HEK293 (cell line): ENCODE measurements around the gene BRPF1.

Experiments
- IKZF3 ChIP-seq: fragments of 450-650 bp; IDR thresholded peaks from 2 replicates; pipeline ENCODE4 v1.5.0; 2018; ENCODE audit warnings: missing biosample characterization, mild to moderate bottlenecking, missing genetic modification characterization, moderate library complexity
- MZF1 ChIP-seq: fragments of 450-650 bp; formaldehyde crosslinking; IDR thresholded peaks from 2 replicates; pipeline ENCODE4 v1.5.1; 2017; ENCODE audit warnings: missing biosample characterization, missing genetic modification characterization, borderline replicate concordance
- SALL2 ChIP-seq: fragments of 450-650 bp; formaldehyde crosslinking; IDR thresholded peaks from 2 replicates; pipeline ENCODE4 v1.5.0; 2017; ENCODE audit warnings: missing biosample characterization, mild to moderate bottlenecking, missing genetic modification characterization, borderline replicate concordance
- SETDB1 ChIP-seq: IDR thresholded peaks from one replicate; pipeline ENCODE4 v1.6.1; 2017; ENCODE audit warnings: mild to moderate bottlenecking, low read length, moderate library complexity, mixed read lengths; ENCODE audit not compliant: insufficient read length
- WT1 ChIP-seq: fragments of 450-650 bp; formaldehyde crosslinking; IDR thresholded peaks from 2 replicates; pipeline ENCODE4 v1.5.1; 2016; ENCODE audit warnings: missing biosample characterization, missing genetic modification characterization
- ZBTB20 ChIP-seq: fragments of 450-650 bp; formaldehyde crosslinking; IDR thresholded peaks from 2 replicates; pipeline ENCODE4 v1.5.1; 2016; ENCODE audit warnings: missing biosample characterization, missing genetic modification characterization
- ZFP41 ChIP-seq: fragments of 450-650 bp; formaldehyde crosslinking; IDR thresholded peaks from 2 replicates; pipeline ENCODE4 v1.5.1; 2016; ENCODE audit warnings: missing biosample characterization, missing genetic modification characterization, borderline replicate concordance
- ZNF211 ChIP-seq: fragments of 450-650 bp; formaldehyde crosslinking; IDR thresholded peaks from 2 replicates; pipeline ENCODE4 v1.5.1; 2016; ENCODE audit warnings: low read depth, missing biosample characterization, missing genetic modification characterization
- ZNF248 ChIP-seq: fragments of 450-650 bp; formaldehyde crosslinking; IDR thresholded peaks from 2 replicates; pipeline ENCODE4 v1.5.1; 2017; ENCODE audit warnings: missing biosample characterization, missing genetic modification characterization
- ZNF501 ChIP-seq: fragments of 450-650 bp; formaldehyde crosslinking; IDR thresholded peaks from 2 replicates; pipeline ENCODE4 v1.5.1; 2016; ENCODE audit warnings: missing biosample characterization, missing genetic modification characterization
- ZNF701 ChIP-seq: fragments of 450-650 bp; formaldehyde crosslinking; IDR thresholded peaks from 2 replicates; pipeline ENCODE4 v1.5.1; 2016; ENCODE audit warnings: missing biosample characterization, missing genetic modification characterization
- ZNF791 ChIP-seq: fragments of 450-650 bp; formaldehyde crosslinking; IDR thresholded peaks from 2 replicates; pipeline ENCODE4 v1.5.1; 2016; ENCODE audit warnings: missing biosample characterization, missing genetic modification characterization
- ZNF792 ChIP-seq: fragments of 450-650 bp; formaldehyde crosslinking; IDR thresholded peaks from 2 replicates; pipeline ENCODE4 v1.5.1; 2016; ENCODE audit warnings: missing biosample characterization, missing genetic modification characterization
- ZNF843 ChIP-seq: fragments of 450-650 bp; formaldehyde crosslinking; IDR thresholded peaks from 2 replicates; pipeline ENCODE4 v1.5.1; 2016; ENCODE audit warnings: missing biosample characterization, missing genetic modification characterization
- ZSCAN30 ChIP-seq: fragments of 450-650 bp; IDR thresholded peaks from 2 replicates; pipeline ENCODE4 v1.5.1; 2018; ENCODE audit warnings: missing biosample characterization, mild to moderate bottlenecking, missing genetic modification characterization, moderate library complexity
- TF ChIP-seq, protein P1 (sequence below): fragments of 450-650 bp; formaldehyde crosslinking; IDR thresholded peaks from 2 replicates; pipeline ENCODE4 v1.5.1; 2016; ENCODE audit warnings: missing biosample characterization, missing genetic modification characterization
- TF ChIP-seq, protein P2 (sequence below): fragments of 450-650 bp; formaldehyde crosslinking; IDR thresholded peaks from 2 replicates; pipeline ENCODE4 v1.5.1; 2017; ENCODE audit warnings: missing biosample characterization, missing genetic modification characterization
- TF ChIP-seq, protein P3 (sequence below): fragments of 450-650 bp; formaldehyde crosslinking; IDR thresholded peaks from 2 replicates; pipeline ENCODE4 v1.5.1; 2017; ENCODE audit warnings: missing biosample characterization, mild to moderate bottlenecking, missing genetic modification characterization, moderate library complexity
- TF ChIP-seq, protein P4 (sequence below): fragments of 450-650 bp; formaldehyde crosslinking; conservative IDR thresholded peaks from 2 replicates; pipeline ENCODE4 v1.5.1; 2016; ENCODE audit warnings: low read depth, missing biosample characterization, missing genetic modification characterization
- TF ChIP-seq, protein P5 (sequence below): fragments of 450-650 bp; IDR thresholded peaks from 2 replicates; pipeline ENCODE4 v1.5.1; 2018; ENCODE audit warnings: missing biosample characterization, missing genetic modification characterization
- TF ChIP-seq, protein P6 (sequence below): fragments of 450-650 bp; formaldehyde crosslinking; IDR thresholded peaks from 2 replicates; pipeline ENCODE4 v1.5.1; 2016; ENCODE audit warnings: missing biosample characterization, missing genetic modification characterization
- TF ChIP-seq, protein P7 (sequence below): fragments of 450-650 bp; formaldehyde crosslinking; IDR thresholded peaks from 2 replicates; pipeline ENCODE4 v1.5.1; 2017; ENCODE audit warnings: missing biosample characterization, missing genetic modification characterization
- TF ChIP-seq, protein P8 (sequence below): fragments of 450-650 bp; formaldehyde crosslinking; IDR thresholded peaks from 2 replicates; pipeline ENCODE4 v1.5.1; 2016; ENCODE audit warnings: missing biosample characterization, missing genetic modification characterization

Gene BRPF1

DNA sequence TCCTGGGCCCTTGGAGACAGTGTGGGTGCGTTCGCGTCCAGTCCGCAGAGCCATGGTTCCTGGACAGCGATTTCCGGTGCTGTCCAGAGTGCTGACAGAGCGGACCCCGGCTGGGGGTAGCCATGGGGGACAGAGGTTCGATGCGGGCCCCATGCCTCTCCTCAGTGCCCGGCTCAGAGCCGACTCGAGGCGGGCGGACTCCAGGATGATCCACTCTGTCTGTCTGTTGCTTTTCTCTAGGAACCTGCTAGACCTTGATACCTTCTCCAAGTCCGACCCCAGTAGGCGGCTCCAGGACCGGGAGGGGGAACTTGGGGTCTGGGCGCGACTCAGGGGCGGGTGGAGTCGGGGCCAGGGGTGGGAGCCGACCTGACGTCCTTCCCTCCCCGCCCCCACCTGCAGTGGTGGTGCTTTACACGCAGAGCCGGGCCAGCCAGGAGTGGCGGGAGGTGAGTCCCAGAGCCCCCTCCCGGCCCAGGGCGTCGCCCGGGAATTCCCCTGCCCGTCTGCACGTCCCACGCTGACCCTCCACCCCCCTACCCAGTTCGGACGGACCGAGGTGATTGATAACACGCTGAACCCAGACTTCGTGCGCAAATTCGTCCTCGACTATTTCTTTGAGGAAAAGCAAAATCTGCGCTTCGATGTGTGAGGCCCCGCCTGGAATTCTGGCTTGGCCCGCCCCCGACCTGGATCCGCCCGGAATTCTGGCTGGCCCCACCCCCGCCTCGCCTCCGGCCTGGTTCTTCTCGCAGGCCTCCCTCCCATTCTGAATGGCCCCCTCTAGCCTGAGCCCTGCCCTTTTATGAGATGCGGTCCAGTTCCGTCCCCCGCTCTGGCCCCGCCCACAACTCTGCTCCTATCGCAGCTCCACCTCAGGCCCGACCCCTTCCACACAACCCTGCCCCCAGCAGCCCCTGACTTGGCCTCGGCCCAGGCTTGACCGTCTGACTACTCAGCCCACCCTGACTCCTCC is 26.9 kb upstream of the BRPF1 start (continued):
- TF ChIP-seq SALL2 (tag by site-specific recombination), result no peak
- TF ChIP-seq, protein P1, sequence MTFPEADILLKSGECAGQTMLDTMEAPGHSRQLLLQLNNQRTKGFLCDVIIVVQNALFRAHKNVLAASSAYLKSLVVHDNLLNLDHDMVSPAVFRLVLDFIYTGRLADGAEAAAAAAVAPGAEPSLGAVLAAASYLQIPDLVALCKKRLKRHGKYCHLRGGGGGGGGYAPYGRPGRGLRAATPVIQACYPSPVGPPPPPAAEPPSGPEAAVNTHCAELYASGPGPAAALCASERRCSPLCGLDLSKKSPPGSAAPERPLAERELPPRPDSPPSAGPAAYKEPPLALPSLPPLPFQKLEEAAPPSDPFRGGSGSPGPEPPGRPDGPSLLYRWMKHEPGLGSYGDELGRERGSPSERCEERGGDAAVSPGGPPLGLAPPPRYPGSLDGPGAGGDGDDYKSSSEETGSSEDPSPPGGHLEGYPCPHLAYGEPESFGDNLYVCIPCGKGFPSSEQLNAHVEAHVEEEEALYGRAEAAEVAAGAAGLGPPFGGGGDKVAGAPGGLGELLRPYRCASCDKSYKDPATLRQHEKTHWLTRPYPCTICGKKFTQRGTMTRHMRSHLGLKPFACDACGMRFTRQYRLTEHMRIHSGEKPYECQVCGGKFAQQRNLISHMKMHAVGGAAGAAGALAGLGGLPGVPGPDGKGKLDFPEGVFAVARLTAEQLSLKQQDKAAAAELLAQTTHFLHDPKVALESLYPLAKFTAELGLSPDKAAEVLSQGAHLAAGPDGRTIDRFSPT (tag by site-specific recombination), result no peak
- TF ChIP-seq ZNF501 (tag by site-specific recombination), result no peak
- peak; percentile 46; the same call in 1 of the 2 replicates for TF ChIP-seq ZBTB20
- TF ChIP-seq, protein P2, sequence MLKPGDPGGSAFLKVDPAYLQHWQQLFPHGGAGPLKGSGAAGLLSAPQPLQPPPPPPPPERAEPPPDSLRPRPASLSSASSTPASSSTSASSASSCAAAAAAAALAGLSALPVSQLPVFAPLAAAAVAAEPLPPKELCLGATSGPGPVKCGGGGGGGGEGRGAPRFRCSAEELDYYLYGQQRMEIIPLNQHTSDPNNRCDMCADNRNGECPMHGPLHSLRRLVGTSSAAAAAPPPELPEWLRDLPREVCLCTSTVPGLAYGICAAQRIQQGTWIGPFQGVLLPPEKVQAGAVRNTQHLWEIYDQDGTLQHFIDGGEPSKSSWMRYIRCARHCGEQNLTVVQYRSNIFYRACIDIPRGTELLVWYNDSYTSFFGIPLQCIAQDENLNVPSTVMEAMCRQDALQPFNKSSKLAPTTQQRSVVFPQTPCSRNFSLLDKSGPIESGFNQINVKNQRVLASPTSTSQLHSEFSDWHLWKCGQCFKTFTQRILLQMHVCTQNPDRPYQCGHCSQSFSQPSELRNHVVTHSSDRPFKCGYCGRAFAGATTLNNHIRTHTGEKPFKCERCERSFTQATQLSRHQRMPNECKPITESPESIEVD (tag by site-specific recombination), result no peak
- no peak for TF ChIP-seq ZNF701
- no peak for TF ChIP-seq ZNF211
- no peak for TF ChIP-seq ZNF843 (tag by site-specific recombination)
- TF ChIP-seq, protein P3, sequence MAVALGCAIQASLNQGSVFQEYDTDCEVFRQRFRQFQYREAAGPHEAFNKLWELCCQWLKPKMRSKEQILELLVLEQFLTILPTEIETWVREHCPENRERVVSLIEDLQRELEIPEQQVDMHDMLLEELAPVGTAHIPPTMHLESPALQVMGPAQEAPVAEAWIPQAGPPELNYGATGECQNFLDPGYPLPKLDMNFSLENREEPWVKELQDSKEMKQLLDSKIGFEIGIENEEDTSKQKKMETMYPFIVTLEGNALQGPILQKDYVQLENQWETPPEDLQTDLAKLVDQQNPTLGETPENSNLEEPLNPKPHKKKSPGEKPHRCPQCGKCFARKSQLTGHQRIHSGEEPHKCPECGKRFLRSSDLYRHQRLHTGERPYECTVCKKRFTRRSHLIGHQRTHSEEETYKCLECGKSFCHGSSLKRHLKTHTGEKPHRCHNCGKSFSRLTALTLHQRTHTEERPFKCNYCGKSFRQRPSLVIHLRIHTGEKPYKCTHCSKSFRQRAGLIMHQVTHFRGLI (tag by site-specific recombination), result no peak
- TF ChIP-seq, protein P4, sequence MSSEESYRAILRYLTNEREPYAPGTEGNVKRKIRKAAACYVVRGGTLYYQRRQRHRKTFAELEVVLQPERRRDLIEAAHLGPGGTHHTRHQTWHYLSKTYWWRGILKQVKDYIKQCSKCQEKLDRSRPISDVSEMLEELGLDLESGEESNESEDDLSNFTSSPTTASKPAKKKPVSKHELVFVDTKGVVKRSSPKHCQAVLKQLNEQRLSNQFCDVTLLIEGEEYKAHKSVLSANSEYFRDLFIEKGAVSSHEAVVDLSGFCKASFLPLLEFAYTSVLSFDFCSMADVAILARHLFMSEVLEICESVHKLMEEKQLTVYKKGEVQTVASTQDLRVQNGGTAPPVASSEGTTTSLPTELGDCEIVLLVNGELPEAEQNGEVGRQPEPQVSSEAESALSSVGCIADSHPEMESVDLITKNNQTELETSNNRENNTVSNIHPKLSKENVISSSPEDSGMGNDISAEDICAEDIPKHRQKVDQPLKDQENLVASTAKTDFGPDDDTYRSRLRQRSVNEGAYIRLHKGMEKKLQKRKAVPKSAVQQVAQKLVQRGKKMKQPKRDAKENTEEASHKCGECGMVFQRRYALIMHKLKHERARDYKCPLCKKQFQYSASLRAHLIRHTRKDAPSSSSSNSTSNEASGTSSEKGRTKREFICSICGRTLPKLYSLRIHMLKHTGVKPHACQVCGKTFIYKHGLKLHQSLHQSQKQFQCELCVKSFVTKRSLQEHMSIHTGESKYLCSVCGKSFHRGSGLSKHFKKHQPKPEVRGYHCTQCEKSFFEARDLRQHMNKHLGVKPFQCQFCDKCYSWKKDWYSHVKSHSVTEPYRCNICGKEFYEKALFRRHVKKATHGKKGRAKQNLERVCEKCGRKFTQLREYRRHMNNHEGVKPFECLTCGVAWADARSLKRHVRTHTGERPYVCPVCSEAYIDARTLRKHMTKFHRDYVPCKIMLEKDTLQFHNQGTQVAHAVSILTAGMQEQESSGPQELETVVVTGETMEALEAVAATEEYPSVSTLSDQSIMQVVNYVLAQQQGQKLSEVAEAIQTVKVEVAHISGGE (tag by site-specific recombination), result peak; percentile 60
- no peak for TF ChIP-seq IKZF3 (tag by site-specific recombination)
- TF ChIP-seq, protein P5, sequence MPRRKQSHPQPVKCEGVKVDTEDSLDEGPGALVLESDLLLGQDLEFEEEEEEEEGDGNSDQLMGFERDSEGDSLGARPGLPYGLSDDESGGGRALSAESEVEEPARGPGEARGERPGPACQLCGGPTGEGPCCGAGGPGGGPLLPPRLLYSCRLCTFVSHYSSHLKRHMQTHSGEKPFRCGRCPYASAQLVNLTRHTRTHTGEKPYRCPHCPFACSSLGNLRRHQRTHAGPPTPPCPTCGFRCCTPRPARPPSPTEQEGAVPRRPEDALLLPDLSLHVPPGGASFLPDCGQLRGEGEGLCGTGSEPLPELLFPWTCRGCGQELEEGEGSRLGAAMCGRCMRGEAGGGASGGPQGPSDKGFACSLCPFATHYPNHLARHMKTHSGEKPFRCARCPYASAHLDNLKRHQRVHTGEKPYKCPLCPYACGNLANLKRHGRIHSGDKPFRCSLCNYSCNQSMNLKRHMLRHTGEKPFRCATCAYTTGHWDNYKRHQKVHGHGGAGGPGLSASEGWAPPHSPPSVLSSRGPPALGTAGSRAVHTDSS (tag by site-specific recombination), result no peak
- no peak for TF ChIP-seq ZNF791 (tag by site-specific recombination)
- no peak for TF ChIP-seq WT1
- TF ChIP-seq ZNF792 (tag by site-specific recombination), result no peak
- no peak for TF ChIP-seq MZF1 (tag by site-specific recombination)
- no peak for TF ChIP-seq ZFP41
- TF ChIP-seq, protein P6, sequence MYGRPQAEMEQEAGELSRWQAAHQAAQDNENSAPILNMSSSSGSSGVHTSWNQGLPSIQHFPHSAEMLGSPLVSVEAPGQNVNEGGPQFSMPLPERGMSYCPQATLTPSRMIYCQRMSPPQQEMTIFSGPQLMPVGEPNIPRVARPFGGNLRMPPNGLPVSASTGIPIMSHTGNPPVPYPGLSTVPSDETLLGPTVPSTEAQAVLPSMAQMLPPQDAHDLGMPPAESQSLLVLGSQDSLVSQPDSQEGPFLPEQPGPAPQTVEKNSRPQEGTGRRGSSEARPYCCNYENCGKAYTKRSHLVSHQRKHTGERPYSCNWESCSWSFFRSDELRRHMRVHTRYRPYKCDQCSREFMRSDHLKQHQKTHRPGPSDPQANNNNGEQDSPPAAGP (tag by site-specific recombination), result no peak
- no peak for TF ChIP-seq ZNF248 (tag by site-specific recombination)
- no peak for TF ChIP-seq SETDB1
- TF ChIP-seq, protein P7, sequence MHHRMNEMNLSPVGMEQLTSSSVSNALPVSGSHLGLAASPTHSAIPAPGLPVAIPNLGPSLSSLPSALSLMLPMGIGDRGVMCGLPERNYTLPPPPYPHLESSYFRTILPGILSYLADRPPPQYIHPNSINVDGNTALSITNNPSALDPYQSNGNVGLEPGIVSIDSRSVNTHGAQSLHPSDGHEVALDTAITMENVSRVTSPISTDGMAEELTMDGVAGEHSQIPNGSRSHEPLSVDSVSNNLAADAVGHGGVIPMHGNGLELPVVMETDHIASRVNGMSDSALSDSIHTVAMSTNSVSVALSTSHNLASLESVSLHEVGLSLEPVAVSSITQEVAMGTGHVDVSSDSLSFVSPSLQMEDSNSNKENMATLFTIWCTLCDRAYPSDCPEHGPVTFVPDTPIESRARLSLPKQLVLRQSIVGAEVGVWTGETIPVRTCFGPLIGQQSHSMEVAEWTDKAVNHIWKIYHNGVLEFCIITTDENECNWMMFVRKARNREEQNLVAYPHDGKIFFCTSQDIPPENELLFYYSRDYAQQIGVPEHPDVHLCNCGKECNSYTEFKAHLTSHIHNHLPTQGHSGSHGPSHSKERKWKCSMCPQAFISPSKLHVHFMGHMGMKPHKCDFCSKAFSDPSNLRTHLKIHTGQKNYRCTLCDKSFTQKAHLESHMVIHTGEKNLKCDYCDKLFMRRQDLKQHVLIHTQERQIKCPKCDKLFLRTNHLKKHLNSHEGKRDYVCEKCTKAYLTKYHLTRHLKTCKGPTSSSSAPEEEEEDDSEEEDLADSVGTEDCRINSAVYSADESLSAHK (tag by site-specific recombination), result no peak
- TF ChIP-seq ZSCAN30 (tag by site-specific recombination), result peak; percentile 70
- TF ChIP-seq, protein P8, sequence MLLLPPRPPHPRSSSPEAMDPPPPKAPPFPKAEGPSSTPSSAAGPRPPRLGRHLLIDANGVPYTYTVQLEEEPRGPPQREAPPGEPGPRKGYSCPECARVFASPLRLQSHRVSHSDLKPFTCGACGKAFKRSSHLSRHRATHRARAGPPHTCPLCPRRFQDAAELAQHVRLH (tag by site-specific recombination), result no peak
